ENCODE results near the gene HES1. TPM values are rescaled to one million over a fixed set of nuclear protein-coding genes. Genes with fewer than 3 reads are reported as not detected.
A peak's percentile ranks its signal among the peaks of the same experiment; 100 is the strongest.

HES1 gene
- total and polyA plus RNA-seq, 2 experiments from 2014 or later, result 42.7 to 60.8 TPM

DNA sequence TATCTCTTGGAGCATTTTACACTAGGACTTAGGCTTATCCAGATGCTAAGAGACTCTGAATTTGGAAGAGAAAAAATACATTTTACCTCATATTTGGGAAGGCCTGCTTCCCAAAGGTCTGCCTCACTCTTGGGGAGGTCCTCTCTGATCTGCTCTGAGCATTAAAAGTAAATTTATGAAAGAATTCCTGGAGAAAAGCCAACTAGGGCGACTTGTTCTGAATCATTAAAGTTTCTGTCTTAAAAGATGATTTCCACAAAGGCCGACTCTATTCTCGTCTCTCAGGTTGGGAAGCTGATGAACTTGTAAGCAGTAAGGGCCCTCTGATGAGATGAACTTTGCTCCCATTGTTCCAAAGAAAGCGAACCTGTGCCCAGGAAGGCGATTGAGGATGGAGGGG, 48.7 kb upstream of the HES1 start (continued):
- no peak for TF ChIP-seq EZH2 (IDR thresholded peaks at IDR 0.05; ENCODE audit: low read depth, unreplicated experiment)

DNA sequence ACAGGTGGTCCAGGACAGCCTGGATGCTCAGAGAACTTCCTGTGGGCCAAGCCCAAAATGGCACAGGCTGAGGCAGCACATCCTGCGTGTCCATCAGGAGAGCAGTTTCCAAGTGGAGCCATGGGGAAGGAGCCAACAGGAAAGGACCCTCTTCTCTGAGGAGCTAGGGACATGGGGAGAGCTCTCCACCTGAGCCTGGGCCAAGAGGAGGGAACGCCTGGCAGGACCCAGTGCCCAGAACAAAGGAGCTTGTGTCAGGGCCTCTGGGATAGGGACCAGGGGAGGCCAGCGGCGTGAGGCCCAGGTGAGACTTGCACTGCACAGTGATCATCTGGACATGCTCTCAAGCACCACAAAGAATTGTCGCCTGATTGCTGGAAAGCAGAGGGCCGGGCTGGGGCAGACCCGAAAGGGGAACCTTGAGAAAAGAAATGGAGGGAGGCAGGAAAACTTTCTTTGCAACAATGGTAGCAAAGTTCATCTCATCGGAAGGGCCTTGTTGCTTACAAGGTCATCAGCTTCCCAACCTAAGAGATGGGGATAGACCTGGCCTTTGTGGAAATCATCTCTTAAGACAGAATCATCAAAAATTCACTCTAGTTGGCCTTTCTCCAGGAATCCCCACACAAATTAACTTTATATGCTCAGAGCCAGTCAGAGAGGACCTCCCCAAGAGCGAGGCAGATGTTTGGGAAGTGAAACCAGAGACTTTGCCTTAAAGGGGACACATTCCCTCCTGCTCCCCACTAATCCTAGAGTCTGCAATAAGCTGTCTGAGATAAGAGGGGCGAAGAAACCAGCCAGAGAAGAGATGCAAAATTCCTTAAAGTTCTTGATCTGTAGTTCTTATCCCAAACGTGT, 47.7 kb upstream of the HES1 start:
- peaks cover 28% of the 10 kb centered on the region for H3K4me1 Mint-ChIP-seq
- Histone ChIP-seq H2AFZ (0 out of 2 replicates have a peak overlapping the region, but pooled peaks have one; percentile 32), H3K27me3 (ENCODE audit: insufficient read depth) (no peaks in the 10 kb centered on the region), H3K4me1 (ENCODE audit: insufficient read depth) (peaks cover 18% of the 10 kb centered on the region), H3K9me2 (ENCODE audit: insufficient read depth) (peaks cover 8% of the 10 kb centered on the region; the same call in 1 of the 2 replicates), H4K20me1 (replicated peaks; ENCODE audit: insufficient read depth) (no peaks in the 10 kb centered on the region), H3F3A (replicated peaks; ENCODE audit: low read depth) (no peaks in the 10 kb centered on the region; the same call in 1 of the 2 replicates), H3K27ac (ENCODE audit: low read depth) (no peak overlapping the region), H3K4me3 (no peak overlapping the region), H3K4me2 (no peak overlapping the region), H3K36me3 (ENCODE audit: insufficient read depth) (no peaks in the 10 kb centered on the region), H3K79me2 (replicated peaks; ENCODE audit: insufficient read depth) (no peaks in the 10 kb centered on the region)
- H3K27me3 Mint-ChIP-seq (ENCODE audit: insufficient read depth, low read depth, poor library complexity), result peaks cover 7% of the 10 kb centered on the region
- TF ChIP-seq ZNF331 (CRISPR knock-in tag; IDR thresholded peaks at IDR 0.05; ENCODE audit: low read depth) (no peak), NANOG (IDR thresholded peaks at IDR 0.05; ENCODE audit: borderline replicate concordance) (no peak), ZNF114 (CRISPR knock-in tag; IDR thresholded peaks at IDR 0.05) (no peak), EZH2 (IDR thresholded peaks at IDR 0.05; ENCODE audit: low read depth, unreplicated experiment) (no peak), POLR2AphosphoS5 (IDR thresholded peaks at IDR 0.05; ENCODE audit: low read depth) (no peak)
- no peaks in the 10 kb centered on the region for H3K9me3 Mint-ChIP-seq
- H3K36me3 Mint-ChIP-seq (ENCODE audit: low read depth), result no peaks in the 10 kb centered on the region
- no peak overlapping the region for H3K27ac Mint-ChIP-seq
- no peak for DNase-seq (ENCODE audit: low spot score)
- ATAC-seq, result no peak
- H3K4me3 Mint-ChIP-seq, result no peak overlapping the region

DNA sequence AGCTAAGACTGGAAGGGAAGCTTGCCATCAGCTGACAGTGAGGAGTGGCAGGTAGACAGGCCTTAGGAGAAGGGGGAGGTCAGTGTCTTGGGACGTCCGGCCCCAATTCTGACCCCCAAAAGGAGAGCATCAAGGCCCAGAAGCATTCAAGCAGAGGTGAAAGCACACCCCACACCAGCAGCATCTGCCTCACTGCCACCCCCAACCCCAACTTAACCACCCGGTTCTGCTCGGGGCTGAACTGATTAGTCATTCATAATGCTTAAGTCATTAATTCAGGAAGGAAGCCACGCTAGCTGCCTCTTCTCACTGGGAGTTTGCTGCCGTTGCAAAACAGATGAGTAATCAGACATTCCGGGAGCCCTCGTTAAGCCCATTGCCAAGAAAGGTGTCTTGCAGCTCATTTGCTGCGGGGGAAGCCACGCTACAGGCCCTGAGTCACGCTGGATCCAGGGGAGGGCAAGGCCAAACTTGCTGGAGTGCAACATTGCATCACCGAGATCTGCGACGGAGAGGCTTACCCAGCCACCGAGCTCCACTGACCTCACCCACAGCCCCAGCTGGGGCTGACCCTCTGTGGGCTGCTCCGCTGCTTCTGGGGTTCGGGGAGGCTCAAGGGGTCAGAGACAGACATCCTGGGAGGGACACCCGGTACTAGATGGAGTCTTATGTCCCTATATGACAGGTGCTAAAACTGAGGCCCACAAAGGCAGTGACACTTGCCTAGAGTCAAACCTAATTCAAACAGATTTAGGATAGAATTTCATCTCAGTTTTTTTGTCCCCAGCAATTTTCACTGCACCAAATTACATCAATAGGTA, 46.4 kb upstream of the HES1 start:
- H3K9me3 Mint-ChIP-seq, result no peaks in the 10 kb centered on the region
- no peak overlapping the region for H3K27ac ChIP-seq (ENCODE audit: low read depth)
- H2AFZ ChIP-seq, result peak overlapping the region; percentile 15
- peaks cover 7% of the 10 kb centered on the region for H3K27me3 Mint-ChIP-seq (ENCODE audit: insufficient read depth, low read depth, poor library complexity)
- H3F3A ChIP-seq (replicated peaks; ENCODE audit: low read depth), result no peaks in the 10 kb centered on the region; the same call in 1 of the 2 replicates
- H3K79me2 ChIP-seq (replicated peaks; ENCODE audit: insufficient read depth), result no peaks in the 10 kb centered on the region
- peaks cover 18% of the 10 kb centered on the region for H3K4me1 ChIP-seq (ENCODE audit: insufficient read depth)
- DNase-seq (ENCODE audit: low spot score) (peak; percentile 58), ATAC-seq (peak; percentile 18)
- no peak overlapping the region for H3K4me3 ChIP-seq
- peak overlapping the region; percentile 81 for H3K27ac Mint-ChIP-seq
- peaks cover 8% of the 10 kb centered on the region; the same call in 1 of the 2 replicates for H3K9me2 ChIP-seq (ENCODE audit: insufficient read depth)
- no peaks in the 10 kb centered on the region for H3K36me3 Mint-ChIP-seq (ENCODE audit: low read depth)
- no peak overlapping the region for H3K4me2 ChIP-seq
- H4K20me1 ChIP-seq (replicated peaks; ENCODE audit: insufficient read depth), result no peaks in the 10 kb centered on the region
- peaks cover 28% of the 10 kb centered on the region for H3K4me1 Mint-ChIP-seq
- no peak overlapping the region for H3K4me3 Mint-ChIP-seq
- H3K36me3 ChIP-seq (ENCODE audit: insufficient read depth), result no peaks in the 10 kb centered on the region
- H3K27me3 ChIP-seq (ENCODE audit: insufficient read depth), result no peaks in the 10 kb centered on the region
- TF ChIP-seq STAT1 (IDR thresholded peaks at IDR 0.05; ENCODE audit: unreplicated experiment), result no peak
- TF ChIP-seq NANOG (IDR thresholded peaks at IDR 0.05; ENCODE audit: borderline replicate concordance), result no peak
- TF ChIP-seq EZH2phosphoT487 (IDR thresholded peaks at IDR 0.05; ENCODE audit: unreplicated experiment), result no peak
- TF ChIP-seq, protein P1, sequence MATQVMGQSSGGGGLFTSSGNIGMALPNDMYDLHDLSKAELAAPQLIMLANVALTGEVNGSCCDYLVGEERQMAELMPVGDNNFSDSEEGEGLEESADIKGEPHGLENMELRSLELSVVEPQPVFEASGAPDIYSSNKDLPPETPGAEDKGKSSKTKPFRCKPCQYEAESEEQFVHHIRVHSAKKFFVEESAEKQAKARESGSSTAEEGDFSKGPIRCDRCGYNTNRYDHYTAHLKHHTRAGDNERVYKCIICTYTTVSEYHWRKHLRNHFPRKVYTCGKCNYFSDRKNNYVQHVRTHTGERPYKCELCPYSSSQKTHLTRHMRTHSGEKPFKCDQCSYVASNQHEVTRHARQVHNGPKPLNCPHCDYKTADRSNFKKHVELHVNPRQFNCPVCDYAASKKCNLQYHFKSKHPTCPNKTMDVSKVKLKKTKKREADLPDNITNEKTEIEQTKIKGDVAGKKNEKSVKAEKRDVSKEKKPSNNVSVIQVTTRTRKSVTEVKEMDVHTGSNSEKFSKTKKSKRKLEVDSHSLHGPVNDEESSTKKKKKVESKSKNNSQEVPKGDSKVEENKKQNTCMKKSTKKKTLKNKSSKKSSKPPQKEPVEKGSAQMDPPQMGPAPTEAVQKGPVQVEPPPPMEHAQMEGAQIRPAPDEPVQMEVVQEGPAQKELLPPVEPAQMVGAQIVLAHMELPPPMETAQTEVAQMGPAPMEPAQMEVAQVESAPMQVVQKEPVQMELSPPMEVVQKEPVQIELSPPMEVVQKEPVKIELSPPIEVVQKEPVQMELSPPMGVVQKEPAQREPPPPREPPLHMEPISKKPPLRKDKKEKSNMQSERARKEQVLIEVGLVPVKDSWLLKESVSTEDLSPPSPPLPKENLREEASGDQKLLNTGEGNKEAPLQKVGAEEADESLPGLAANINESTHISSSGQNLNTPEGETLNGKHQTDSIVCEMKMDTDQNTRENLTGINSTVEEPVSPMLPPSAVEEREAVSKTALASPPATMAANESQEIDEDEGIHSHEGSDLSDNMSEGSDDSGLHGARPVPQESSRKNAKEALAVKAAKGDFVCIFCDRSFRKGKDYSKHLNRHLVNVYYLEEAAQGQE (IDR thresholded peaks at IDR 0.05; ENCODE audit: unreplicated experiment), result no peak
- TF ChIP-seq CREB1 (CRISPR knock-in tag; IDR thresholded peaks at IDR 0.05; ENCODE audit: low read depth), result no peak
- no peak for TF ChIP-seq ZNF114 (CRISPR knock-in tag; IDR thresholded peaks at IDR 0.05)
- TF ChIP-seq EZH2 (IDR thresholded peaks at IDR 0.05; ENCODE audit: low read depth, unreplicated experiment), result no peak
- TF ChIP-seq, protein P2, sequence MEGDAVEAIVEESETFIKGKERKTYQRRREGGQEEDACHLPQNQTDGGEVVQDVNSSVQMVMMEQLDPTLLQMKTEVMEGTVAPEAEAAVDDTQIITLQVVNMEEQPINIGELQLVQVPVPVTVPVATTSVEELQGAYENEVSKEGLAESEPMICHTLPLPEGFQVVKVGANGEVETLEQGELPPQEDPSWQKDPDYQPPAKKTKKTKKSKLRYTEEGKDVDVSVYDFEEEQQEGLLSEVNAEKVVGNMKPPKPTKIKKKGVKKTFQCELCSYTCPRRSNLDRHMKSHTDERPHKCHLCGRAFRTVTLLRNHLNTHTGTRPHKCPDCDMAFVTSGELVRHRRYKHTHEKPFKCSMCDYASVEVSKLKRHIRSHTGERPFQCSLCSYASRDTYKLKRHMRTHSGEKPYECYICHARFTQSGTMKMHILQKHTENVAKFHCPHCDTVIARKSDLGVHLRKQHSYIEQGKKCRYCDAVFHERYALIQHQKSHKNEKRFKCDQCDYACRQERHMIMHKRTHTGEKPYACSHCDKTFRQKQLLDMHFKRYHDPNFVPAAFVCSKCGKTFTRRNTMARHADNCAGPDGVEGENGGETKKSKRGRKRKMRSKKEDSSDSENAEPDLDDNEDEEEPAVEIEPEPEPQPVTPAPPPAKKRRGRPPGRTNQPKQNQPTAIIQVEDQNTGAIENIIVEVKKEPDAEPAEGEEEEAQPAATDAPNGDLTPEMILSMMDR (conservative IDR thresholded peaks at IDR 0.05; ENCODE audit: low read depth in 2 of 2), result no peak
- no peak for TF ChIP-seq JUNB (IDR thresholded peaks at IDR 0.05; ENCODE audit: unreplicated experiment)
- TF ChIP-seq, protein P3, sequence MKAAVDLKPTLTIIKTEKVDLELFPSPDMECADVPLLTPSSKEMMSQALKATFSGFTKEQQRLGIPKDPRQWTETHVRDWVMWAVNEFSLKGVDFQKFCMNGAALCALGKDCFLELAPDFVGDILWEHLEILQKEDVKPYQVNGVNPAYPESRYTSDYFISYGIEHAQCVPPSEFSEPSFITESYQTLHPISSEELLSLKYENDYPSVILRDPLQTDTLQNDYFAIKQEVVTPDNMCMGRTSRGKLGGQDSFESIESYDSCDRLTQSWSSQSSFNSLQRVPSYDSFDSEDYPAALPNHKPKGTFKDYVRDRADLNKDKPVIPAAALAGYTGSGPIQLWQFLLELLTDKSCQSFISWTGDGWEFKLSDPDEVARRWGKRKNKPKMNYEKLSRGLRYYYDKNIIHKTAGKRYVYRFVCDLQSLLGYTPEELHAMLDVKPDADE (IDR thresholded peaks at IDR 0.05), result no peak
